Activated CD8-positive, alpha-beta memory T cell treated with anti-CD3 and anti-CD28 coated beads, Interleukin-2, amount 50 U/mL, for 24 hours (primary cell): ENCODE results near the gene HCN3.
"Not testable (repeated sequence)": the region's sequence is repeated elsewhere in the genome, so short reads cannot be mapped to it uniquely, and the experiment has no call there.

Experiments
- DNase-seq: peaks from one replicate; pipeline ENCODE4 v3.0.0-alpha.2; 2020; ENCODE audit errors: extremely low read depth

Gene HCN3

GRCh38 chr1:155277070-155277901, at the start of gene HCN3:
TSS of gene HCN3 (plus strand) at chr1:155277463. CDS start at chr1:155277591, 128 bp downstream.
- DNase-seq = peak; percentile 94

- DNase-seq = no peak
Observed at GRCh38 chr1:155228096-155228427, 49.2 kb upstream of the HCN3 start.

- DNase-seq = not testable (repeated sequence)
Observed at GRCh38 chr1:155231302-155231701, 46.0 kb upstream of the HCN3 start.

- not testable (repeated sequence) for DNase-seq
Observed at GRCh38 chr1:155232001-155232978, 45.0 kb upstream of the HCN3 start.

GRCh38 chr1:155233502-155233901, 43.8 kb upstream of the HCN3 start:
- not testable (repeated sequence) for DNase-seq

- DNase-seq = not testable (repeated sequence)
Observed at GRCh38 chr1:155235375-155235774, 41.9 kb upstream of the HCN3 start.

- no peak for DNase-seq
Observed at GRCh38 chr1:155236451-155236850, 40.8 kb upstream of the HCN3 start.

GRCh38 chr1:155241069-155241679, 36.1 kb upstream of the HCN3 start:
- peak; percentile 49 for DNase-seq

GRCh38 chr1:155241841-155242264, 35.4 kb upstream of the HCN3 start:
- no peak for DNase-seq

GRCh38 chr1:155242805-155243358, 34.4 kb upstream of the HCN3 start:
- DNase-seq = no peak

- DNase-seq = peak; percentile 91
Observed at GRCh38 chr1:155244368-155245162, 32.7 kb upstream of the HCN3 start.

GRCh38 chr1:155245163-155245524, 32.1 kb upstream of the HCN3 start:
- no peak for DNase-seq

GRCh38 chr1:155246796-155247195, 30.5 kb upstream of the HCN3 start:
- not testable (repeated sequence) for DNase-seq

- no peak for DNase-seq
Observed at GRCh38 chr1:155247667-155248553, 29.4 kb upstream of the HCN3 start.

GRCh38 chr1:155250246-155250632, 27.0 kb upstream of the HCN3 start:
- DNase-seq = no peak

- peak; percentile 82 for DNase-seq
Observed at GRCh38 chr1:155250633-155251449, 26.4 kb upstream of the HCN3 start.

GRCh38 chr1:155251566-155251965, 25.7 kb upstream of the HCN3 start:
- DNase-seq = no peak

- no peak for DNase-seq
Observed at GRCh38 chr1:155253208-155253607, 24.1 kb upstream of the HCN3 start.

GRCh38 chr1:155253797-155254196, 23.5 kb upstream of the HCN3 start:
- DNase-seq = no peak
